GM19328 (cell line): Measurements from ENCODE around the gene SCIN.

Experiments used
- ATAC-seq: cut with Tn5 transposase; IDR thresholded peaks from one replicate; pipeline ENCODE4 v1.9.1; 2021; ENCODE audit warnings: mild to moderate bottlenecking, moderate library complexity; ENCODE audit not compliant: unreplicated experiment

The SCIN gene

DNA sequence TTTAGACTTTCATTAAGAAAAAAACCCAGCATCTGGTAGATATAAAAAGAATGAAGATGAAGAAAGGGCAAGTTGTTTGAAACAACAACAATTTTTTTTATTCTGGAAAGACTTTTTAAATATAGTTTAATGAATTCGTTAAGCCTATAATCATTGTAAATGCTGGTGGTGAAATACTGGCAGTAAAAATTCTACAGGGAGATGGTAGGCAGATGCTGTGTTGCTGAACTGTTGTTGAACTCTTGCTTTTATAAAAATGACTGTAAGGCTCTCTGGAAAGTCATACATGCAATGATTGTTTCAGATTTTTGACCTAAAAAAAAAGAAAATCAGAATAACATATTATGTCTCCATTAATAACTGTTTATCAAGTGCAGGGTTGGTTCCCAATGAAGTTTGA is 39.0 kb downstream of the SCIN start:
- ATAC-seq = no peak

DNA sequence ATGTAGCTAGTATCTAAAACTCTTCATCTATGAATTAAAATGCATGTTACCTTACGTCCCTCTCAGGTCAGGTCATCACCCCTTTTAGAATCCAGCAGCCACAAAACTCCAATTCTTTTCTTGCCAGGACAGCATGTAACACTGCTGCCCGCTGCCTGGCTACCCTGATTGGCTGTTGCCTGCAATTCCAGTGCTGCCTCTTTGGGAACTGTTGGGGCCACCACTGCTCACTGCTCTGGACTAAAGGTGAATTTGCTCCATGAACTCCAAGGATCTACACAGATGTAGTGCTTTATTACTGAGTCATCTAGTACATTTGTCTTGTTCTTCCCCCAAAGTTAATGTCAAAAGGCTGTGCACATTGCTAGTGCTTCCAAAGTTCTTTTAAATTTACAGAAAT is 40.4 kb downstream of the SCIN start:
- ATAC-seq = no peak

DNA sequence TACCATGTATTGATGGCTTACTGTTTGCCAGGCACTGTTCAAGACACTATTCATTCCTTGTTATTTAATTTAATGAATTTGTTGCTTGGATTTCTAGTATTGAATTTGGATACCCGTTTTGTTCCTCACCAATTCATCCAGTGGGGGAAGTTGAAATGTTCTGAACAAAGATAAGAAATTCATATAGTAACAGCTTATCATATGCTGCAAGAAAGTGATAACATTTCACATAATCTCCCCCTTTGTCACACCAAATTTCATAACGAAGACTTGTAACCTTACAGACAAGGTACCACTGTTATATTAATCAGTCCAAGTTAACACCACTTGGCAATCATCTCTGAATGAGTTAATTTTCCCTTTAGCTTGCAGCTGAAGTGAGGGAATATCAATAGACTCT is 42.1 kb downstream of the SCIN start:
- no peak for ATAC-seq

DNA sequence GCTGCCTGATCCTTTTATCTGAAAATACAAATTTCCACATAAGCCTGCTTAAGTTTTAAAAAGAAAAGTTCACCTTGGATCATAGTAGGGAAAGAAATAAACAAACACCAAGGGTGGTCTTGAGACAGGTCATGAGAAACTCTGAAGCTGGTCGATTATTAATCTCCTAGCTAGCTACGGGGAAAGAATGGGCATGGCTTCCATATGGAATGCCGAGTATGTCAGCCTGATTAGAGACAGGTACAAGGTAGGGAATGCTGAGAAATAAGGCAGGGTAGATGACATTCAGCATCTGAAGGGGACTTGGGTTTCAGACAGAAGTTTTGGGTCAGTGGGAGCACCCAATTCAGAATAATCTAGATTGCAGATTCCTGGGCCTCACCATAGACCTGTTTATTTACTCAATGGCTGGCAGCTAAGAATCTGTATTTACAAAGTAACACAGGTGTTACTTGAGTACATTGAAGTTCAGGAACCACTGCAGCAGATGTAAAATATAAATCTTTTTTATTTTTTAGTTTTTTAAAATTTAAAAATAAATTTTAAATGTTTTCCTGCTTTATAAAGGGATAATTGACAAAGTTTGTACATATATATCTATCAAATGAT is 49.0 kb downstream of the SCIN start:
- ATAC-seq = no peak

DNA sequence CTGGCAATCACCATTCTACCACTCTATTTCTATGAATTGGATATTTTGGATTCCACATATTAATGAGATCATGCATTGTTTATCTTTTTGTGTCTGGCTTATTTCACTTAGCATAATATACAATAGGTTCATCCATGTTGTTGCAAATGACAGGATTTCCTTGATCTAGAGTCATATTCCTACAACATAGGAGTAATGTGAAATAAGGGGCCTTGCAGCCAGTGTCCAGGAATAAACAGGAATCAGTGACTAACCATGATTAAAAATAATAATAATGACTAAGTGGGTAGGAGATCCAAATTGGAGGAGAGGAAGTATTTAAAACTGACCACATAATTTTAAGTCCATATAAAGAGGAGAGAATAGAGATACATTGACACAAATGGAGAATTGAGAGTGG is 49.9 kb downstream of the SCIN start:
- ATAC-seq = no peak

DNA sequence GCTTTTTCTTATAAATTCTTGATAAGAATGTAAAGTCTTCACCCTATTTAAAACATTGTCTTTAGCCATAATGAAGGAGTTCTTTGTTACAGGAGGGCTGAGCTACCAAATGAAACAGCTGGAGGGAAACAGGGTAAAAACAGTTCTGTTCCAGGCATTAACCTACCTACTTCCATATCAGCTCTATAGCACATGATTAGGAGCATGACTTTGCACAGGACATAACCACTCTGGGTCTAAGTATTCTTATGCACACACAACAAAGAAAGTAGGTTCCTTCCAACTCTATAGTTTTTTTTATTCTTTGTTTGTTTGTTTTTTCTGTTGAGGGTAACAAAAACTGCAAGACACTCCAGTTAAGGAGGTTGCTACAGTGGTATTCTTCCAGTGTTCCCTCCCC is 52.7 kb downstream of the SCIN start:
- no peak for ATAC-seq

DNA sequence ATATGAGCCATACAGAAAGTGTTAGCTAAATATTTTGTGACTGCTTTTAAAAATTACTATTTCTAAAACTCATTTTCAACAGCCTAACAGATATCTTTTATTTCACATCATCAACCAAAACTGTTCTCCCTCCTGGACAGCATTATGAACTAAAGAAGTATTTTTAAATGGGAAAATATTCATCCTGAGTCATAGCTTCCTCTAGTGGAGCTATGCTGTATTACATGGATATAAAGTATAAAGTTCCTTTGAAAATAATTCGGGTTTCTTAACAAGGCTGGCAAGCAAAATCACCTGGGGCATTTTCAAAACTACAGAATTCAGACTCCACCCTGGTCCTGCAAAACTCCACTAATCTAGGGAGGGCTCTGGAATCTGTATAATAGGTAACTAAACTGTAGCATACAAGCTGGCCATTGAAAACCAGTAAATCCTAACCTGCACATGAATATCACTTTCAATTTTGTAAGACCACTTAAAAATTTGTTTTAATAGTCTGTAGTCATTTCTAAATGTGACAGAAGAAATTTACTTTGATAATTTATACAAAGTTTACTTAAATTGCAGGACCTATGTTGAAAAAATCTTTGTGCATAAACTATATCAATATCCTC is 53.5 kb downstream of the SCIN start:
- no peak for ATAC-seq

DNA sequence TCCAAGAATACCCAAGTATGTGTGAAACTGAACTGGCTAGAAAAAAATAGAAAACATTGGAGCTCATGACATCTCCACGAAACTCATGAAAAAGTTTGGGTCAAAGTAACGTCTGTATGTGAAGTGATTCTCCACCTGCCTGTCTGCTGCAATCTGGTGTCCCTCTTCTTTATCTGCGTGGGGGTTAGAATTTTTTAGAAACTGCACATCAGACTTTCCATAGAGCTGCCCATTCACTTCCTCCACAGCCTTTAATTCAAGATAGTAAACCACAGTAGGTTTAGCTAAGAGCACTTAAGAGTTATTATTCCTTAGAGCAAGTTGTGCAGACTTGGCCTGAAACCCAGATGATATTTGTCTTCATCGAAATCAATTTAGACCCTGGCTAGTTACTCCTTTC is 55.3 kb downstream of the SCIN start:
- no peak for ATAC-seq

DNA sequence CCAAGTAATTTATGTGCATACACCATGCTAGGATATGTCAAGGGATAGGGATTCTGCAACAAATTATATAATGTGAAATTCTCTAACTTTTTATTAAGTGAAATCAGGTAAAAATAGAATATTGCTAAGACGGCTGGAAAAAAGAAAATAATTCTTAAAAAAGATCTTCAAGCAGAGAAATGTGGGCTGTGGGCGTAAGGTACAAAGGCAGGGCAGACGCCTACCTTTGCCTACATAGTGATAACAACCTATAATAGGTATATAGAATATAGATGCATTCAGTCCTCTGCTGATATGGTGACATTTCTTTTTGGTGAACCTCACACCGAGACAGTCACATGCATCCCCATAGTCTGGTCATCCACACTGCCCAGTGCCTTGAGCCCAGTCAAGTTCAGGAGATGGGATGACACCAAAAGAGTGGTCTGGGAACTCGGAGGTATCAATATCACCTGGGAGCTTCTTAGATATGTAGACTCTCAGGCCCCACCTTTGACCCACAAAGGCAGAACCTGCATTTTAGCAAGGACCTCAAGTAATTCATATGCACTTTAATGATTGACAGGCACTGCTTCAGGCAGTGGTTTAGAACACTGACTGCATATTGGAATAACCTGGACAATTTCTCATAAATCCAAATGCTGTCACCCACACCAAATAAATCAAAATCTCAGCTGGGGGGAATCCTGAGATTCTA is 59.4 kb downstream of the SCIN start:
- ATAC-seq = no peak

DNA sequence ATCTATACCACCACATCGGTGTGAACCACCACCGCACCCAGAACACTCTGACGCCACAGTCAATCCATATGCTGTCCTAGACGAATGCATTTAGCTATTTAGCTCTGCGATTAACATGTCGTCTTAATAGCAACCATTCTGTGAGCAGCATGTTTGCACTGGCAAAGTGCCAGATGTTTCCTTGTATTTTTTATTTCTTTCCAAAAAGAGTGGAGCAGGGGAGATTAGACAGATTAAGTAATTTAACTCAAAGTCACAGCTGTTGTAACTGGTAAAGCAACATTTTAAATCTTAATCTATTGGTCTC is 59.9 kb downstream of the SCIN start:
- no peak for ATAC-seq

DNA sequence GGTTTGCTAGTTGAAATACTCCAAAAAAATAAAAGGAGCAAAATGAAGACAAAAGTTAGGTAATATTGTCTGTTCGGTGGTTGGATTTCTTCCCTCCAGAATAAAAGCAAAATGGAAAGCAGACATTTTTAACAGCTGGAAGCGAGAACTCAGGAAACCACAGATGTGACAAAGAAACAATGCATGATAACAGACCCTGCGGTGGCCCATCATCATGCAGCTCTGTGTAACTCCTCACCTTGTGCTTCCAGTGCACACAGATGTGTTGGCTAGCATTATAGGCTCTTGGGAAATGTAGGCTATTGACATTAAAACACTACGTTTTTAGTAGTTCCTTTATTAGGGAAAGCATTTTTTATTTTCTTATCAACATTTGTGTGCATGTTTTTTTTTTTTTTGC is 63.1 kb downstream of the SCIN start:
- no peak for ATAC-seq

DNA sequence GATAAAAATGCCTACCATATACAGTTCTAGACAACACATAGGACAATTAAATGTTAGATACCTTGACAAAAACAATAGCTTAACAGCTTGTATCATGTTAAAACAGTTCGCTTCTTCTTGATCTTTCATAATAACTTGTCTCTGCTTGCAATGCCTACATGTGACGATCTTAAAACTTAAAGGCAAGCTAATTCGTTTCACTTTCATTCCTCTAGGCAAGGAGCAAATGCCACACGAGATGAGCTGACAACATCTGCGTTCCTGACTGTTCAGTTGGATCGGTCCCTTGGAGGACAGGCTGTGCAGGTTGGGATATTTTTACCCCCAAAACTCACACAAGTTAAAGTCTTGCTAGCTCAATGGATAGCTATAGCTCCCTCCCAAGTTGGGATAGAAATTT is 65.3 kb downstream of the SCIN start:
- ATAC-seq = no peak

DNA sequence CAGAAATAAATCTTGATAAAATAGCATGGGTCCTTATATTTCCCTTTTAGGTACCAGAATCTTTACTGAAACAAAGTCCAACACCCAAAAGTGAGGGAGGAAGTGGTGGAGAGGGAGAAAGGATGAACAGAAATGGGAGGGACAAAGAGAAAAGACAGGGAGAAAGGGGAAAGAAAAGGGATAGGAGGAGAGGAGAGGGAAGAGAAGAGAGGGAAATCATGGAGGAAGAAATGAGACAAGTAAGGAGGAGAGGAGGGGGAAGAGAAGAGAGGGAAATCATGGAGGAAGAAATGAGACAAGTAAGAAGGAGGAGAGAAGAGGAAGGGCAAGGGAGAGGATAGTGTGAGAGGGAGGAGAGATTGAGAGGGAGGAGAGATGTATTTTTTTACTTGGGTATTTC is 66.8 kb downstream of the SCIN start:
- no peak for ATAC-seq

DNA sequence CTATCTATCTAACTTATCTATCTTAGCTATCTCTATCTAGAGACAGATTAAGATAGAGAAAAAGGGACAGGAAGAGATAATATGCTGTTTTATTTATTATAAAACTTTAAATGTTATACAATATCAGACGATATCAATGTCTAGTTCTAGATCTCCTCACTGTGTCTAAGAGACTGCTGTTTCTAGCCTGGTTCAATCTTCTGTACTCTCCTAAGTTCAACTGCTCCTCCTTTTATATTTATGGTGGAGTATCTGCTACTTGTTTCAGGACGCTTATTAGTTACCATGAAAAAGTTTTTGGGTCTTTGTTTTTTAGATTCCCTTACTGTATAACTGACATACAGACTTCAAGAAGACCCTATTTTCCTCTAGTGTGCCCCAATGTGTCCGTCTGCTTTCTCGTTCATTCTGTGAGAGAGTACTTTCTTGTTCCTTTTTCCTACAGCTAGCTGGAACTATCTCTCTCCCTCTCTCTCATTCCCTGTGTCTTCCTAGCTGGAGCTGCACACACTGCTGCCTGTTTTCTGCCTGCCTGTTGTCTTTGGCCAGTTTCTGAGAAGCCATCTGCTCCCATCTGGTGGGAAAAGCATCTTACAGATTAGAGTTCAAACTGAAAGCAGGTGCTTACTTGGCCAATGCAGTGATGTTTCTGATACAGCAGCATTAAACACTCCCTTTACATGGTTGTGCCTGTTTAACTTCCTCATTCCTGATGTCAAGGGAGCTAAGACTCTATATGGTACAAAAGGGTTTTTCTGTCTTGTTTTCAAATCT is 67.5 kb downstream of the SCIN start:
- ATAC-seq = no peak

DNA sequence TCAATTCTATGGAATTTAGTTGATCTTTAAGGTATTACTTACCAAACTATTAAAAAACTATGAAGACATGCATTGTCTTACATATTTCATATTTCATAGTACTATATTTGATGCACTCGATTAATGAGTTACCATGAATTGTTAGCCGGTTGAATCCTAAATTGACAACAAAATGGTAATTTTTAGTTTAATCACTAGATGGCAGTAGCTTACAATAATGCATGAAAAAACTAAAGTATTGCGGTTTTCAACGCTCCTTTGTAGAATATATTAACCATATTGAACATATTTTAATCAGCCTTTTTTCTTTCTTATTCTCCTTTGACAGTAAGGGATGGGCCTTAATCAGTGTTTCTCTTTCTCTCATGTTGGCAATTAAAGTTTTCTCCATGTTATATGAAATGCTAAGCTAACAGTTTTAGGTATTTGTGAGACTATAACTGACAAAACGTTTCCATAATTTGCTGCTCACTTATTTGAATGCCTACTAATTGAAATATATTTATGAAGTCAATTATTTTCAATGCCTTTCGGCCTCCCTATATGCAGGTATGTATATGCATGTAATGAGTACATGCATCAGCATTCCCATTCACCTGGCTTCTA is 68.4 kb downstream of the SCIN start:
- no peak for ATAC-seq

DNA sequence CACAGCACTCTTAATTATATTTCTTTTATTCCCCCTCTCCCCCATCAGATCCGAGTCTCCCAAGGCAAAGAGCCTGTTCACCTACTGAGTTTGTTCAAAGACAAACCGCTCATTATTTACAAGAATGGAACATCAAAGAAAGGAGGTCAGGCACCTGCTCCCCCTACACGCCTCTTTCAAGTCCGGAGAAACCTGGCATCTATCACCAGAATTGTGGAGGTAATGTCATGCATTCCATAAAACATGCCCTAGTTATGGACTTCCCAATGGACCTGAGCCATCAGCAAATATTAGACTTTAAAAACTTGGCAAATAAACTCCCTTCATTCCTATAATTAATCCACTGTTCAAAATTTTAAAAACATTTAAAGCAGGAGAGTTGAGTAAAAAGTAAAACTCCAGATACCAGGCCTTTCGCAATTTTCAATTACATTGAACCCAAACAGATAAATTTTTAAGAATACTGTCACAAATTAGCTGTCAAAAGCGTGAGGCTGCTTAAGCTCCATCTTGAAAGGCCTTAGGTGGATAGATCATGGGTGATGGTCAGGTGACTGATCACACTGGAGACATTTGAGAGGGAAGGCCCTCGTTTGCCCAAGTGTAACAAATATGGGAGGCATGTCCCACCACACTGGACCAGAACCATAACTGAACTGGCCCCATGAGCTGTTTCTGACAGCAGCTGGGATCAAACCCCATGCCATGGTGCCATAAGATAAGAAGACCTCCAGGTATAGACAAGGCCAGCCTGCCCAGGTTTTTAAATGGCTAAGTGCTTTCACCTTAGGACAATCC is 70.0 kb downstream of the SCIN start:
- ATAC-seq = no peak

DNA sequence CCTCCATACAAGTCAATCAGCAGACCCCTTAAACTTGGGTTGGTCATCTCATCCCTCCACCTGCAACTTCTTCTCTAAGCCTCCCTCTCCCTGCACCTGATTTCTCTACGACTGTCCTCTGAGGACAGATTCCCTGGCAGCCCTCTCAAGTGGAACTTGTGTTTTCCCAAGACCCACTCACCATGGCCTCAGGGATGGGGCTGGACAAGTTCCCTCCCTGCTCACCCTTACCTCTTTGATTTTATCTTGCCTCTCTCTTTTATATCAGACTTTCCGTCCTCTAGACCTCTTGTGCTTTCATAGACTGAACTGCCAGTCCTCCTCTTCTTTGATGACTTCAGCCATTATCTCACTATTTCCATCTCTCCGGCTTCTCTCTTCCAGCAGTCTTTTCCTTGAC is 70.7 kb downstream of the SCIN start:
- no peak for ATAC-seq

DNA sequence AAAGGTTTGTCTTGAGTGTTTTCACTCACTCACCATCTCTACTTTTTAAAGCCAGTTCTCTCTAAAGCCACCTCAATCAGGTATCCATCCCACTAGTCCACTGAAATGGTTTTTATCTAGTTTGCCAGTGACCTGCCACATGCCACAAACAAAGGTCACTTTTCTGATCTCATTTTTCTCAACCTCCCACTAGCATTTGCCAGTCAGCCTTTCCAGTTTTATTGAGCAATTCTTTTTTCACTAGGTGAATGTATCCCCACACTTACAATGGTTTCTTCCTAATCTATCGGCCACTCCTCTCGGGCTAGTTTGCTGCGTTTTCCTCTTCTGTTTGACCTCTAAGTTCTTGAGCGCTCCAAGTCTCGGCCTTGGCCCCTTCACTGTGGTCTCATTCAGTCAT is 72.0 kb downstream of the SCIN start:
- no peak for ATAC-seq

DNA sequence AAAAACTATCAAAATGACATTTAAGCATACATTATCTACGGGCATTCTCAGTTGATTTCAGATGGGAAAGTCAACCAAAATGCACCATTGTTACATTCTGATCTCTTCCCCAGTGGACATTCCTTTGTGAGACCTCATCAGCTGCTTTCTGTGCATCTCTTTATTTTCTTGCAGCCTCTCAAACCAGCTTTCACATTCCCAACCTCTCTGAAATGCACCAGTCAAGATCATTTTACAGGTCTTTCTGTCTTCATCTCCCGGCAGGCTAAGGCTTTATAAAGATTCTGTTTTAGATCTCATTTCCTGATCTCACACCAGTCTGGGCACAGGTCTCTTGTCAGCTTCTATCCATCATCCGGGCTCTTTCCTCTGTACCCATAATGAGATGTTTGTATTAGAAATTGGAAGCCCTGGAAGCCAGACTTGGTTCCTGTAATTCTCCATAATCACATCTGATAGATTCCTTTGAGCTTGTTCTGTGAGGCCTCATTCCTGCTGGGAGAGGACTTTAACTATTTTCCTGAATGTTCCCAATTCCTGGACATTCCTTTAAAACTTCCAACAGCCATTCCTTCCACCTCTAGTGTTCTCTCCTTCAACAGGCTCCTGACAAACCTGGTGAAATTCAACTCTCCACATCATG is 72.6 kb downstream of the SCIN start:
- no peak for ATAC-seq

DNA sequence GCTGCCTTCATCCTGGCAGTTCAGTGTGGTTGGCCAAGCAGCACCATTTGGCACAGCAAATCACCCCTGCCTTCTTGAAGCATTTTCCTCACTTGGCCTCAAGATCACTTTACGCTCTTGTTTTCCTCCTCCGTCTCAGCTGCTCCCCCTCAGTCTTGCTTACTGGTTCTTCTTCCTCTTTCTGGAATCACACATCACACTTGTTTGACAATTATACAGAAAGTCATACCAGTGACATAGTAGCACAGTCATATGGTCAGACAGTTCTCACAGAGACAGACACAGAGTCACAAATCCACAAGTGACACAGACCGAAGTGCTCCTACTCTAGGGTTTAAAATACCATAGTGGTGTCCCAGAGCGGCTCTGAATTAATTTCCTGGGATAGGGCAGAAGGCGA is 73.1 kb downstream of the SCIN start:
- no peak for ATAC-seq
